HG03095 (cell line): ENCODE measurements around the gene GLT8D2.
"Not testable (repeated sequence)": the region's sequence is repeated elsewhere in the genome, so short reads cannot be mapped to it uniquely, and the experiment has no call there.

ENCODE experiments used
- ATAC-seq: cut with Tn5 transposase; IDR thresholded peaks from one replicate; pipeline ENCODE4 v1.9.1; 2021; ENCODE audit warnings: moderate library complexity; ENCODE audit not compliant: unreplicated experiment

Gene GLT8D2

DNA sequence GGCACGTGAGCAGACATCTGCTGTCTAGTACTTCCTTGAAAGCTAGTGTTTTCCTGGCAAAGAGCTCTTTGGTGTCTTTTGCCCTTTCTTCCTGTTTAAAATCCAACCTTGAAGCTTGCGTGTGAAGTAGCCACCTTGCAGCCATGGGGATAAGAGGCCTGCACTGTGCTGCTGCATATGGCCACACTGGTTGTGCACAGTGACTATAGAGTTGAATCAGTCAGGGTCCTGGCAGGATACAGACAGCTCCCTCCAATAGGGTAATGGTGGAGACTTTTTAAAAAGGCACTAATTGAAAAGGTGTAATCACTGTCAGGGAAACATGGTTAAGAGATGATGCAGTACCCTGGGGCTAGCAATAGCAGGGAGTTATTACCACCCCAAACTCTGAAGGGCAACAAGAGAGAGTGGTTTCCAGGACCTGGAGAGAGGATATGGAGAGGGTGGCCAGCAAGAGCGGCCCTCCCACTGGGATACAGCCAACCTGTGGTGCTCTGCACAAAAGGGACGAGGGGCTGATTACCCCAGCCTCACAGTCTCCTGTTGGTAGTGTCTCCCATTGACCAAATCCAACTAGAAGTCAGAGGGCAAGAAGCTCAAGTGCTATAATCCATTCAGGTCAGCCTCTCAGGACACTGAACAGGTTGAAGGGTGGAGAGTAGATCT lies 4.8 kb upstream of the GLT8D2 start:
- ATAC-seq = no peak

DNA sequence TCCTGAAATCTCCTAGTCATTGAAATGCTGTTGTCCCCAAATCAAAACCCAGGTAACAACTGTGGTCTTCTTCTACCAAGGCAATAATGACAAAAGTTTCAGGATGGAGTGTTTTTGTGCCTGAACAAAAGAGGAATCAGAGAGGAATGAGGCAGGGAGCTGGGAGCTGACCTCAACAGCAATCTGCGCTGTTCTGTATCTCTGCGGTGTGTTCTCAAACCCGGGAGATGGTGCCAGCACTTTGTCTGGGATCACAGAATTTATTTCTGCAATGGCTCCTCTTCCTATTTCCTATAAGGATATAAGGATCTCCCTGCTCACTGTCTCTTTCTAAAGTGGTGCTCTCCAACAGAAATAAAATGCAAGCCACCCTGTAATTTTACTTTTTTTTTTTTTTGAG lies 449 bp upstream of the GLT8D2 start:
- no peak for ATAC-seq

GRCh38 chr12:104049278-104049902 lies 597 bp downstream of the GLT8D2 start:
- ATAC-seq = no peak

DNA sequence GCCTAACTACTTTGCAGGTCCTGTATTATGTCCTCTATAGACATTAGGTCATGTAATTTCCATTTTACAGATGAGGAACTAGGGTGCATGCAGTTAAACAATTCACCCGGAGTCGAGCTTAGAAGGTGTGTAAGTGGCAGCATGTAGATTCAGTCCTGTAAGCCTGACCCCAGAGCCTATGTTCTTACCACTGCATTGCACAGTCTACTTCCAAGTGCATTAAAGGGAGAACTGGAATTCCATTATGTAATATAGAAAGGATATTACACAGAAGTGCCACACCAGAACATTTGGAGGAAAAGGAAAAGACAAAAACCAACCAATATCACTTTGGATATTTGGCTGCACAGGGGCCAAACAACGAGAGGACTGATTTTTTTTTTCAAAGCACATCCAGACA lies 1.2 kb downstream of the GLT8D2 start:
- ATAC-seq = no peak

- no peak for ATAC-seq
Observed at GRCh38 chr12:104048162-104048561, 1.8 kb downstream of the GLT8D2 start.

DNA sequence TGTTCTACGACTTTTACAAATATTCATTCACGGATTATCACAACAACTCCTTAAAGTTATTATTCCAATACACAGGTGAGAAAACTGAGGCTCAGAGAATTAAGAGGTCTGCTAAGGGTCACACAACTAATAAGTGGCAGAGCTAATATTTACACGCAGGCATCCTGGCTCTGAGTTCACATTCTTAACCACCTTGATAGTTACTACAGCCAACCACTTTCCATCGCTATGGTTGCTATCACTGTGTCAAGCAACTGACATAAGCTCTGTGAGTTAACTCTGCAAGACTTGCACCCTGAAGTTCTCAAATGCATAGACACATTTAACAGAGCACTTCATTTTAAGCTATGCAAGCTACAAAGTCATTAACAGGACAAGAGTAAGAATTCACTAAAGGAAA lies 3.7 kb downstream of the GLT8D2 start:
- no peak for ATAC-seq

- ATAC-seq = no peak
Observed at GRCh38 chr12:104044158-104044557, 5.8 kb downstream of the GLT8D2 start.

DNA sequence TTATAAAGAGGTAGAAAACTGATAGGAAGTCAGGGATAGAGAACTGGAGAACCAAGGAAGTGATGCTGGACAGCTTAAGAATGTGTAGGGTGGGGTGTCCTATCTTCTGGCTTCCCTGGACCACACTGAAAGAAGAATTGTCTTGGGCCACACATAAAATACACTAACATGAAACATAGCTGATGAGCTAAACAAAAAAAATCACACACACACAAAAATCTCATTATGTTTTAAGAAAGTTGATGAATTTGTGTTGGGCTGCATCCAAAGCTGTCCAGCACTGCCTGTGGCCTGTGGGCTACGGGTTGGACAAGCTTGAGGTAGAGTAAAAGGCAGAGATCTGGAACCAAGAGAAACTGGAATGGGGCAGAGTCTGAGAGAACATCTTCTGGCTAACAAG lies 7.4 kb downstream of the GLT8D2 start:
- no peak for ATAC-seq

DNA sequence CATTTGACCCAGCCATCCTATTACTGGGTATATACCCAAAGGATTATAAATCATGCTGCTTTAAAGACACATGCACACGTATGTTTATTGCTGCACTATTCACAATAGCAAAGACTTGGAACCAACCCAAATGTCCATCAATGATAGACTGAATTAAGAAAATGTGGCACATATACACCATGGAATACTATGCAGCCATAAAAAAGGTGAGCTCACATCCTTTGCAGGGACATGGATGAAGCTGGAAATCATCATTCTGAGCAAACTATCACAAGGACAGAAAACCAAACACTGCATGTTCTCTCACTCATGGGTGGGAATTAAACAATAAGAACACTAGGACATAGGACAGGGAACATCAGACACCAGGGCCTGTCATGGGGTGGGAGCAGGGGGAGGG lies 10.2 kb downstream of the GLT8D2 start:
- not testable (repeated sequence) for ATAC-seq

DNA sequence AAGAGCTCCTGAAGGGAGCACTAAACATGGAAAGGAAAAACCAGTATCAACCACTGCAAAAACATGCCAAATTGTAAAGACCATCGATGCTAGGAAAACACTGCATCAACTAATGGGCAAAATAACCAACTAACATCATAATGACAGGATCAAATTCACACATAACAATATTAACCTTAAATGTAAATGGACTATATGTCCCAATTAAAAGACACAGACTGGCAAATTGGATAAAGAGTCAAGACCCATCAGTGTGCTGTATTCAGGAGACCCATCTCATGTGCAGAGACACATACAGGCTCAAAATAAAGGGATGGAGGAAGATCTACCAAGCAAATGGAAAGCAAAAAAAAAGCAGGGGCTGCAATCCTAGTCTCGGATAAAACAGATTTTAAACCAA lies 13.8 kb downstream of the GLT8D2 start:
- not testable (repeated sequence) for ATAC-seq

GRCh38 chr12:104030596-104030995 lies 19.4 kb downstream of the GLT8D2 start:
- not testable (repeated sequence) for ATAC-seq

- no peak for ATAC-seq
Observed at GRCh38 chr12:104026841-104027599, 23.0 kb downstream of the GLT8D2 start.

DNA sequence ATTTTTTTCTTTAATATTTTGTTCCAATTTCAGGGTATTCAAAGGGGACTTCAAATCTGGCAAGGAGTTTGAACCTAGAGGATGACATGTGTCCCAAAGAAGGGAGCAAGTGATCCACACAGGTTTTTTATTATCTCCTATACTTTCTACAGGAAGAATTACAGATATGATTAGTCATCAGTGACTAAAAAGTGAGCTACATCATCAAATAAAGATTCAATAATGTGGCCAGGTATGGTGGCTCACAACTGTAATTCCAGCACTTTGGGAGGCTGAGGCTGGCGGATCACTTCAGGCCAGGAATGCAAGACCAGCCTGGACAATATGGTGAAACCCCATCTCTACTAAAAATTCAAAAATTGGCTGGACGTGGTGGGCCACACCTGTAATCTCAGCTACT lies 24.2 kb downstream of the GLT8D2 start:
- no peak for ATAC-seq

DNA sequence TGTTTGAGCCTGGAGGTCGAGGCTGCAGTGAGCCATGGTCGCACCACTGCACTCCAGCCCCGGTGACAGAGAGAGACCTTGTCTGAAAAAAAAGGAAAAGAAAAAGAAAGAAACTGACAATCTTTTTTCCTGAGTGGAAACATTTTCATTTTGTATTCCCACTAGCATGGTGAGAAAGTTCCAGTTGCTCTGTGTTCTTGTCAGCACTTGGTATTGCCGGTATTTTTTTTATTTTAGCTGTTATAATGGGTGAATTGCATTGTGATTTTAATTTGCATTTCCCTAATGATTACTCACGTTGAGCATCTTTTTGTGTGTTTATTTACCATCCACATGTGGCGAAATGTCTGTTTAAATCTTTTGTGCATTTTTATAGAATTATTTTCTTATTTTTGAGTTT lies 25.6 kb downstream of the GLT8D2 start:
- no peak for ATAC-seq

DNA sequence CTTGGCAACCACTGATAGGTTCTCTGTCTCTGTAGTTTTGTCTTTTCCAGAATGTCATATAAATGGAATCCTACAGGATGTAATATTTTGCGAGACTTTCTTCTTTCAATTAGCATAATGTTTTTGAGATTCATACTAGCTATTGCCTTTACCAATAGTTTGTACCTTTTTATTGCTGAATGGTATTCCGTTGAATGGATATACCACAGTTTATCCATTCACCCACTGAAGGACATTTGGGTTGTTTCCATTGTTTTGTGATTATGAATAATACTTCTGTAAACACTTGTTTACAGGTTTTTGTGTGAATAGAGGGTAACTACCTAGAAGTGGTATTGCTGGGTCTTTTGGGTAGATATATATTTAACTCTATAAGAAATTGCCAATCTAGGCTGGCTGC lies 26.3 kb downstream of the GLT8D2 start:
- no peak for ATAC-seq

DNA sequence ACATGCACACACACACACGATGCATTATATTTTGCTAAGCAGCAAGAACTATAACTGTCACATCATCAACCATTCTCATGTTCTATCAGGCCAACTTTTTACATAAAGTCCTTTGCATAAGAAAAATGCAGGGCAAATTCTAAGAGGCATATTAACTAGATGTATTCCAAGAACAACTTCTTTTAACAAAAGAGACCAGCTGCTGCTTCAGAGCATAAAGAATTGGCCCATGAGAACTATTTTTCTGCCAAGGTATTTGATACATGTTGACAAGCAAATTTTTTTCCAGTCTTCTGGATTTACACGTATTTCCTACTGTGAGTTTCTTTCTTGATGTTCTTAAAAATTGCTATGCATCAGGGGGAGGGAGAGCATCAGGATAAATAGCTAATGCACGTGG lies 27.2 kb downstream of the GLT8D2 start:
- no peak for ATAC-seq

- ATAC-seq = not testable (repeated sequence)
Observed at GRCh38 chr12:104021862-104022261, 28.1 kb downstream of the GLT8D2 start.

GRCh38 chr12:104012331-104012730 lies 37.7 kb downstream of the GLT8D2 start:
- no peak for ATAC-seq

- ATAC-seq = no peak
Observed at GRCh38 chr12:104011253-104011652, 38.7 kb downstream of the GLT8D2 start.

DNA sequence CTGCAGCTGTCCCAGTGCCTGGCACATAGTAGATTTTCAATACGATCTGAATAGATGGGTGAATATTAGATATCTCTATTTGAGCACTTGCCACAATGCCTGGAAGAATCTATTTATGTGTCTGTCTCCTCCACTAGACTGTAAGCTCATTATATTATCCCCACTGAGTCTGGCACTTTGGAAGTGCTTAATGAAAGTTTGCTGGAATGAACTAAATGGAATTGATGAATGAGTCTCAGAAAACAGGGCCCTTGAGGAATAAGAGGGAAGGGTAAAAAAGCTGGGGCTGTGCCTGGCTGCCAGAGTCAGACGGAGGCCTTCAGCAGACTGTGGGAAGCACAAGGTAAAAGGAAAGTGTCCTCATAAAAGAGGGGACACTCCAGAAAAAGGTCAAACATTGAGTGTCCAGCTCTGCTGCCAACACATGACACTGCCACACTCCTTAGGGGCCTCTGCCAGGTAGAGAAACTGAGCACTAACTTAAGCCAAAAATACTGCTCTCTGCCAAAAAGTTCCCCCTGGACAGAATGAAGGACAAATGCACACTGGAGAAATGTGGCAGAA lies 39.3 kb downstream of the GLT8D2 start:
- no peak for ATAC-seq

- no peak for ATAC-seq
Observed at GRCh38 chr12:104010121-104010520, 39.9 kb downstream of the GLT8D2 start.

DNA sequence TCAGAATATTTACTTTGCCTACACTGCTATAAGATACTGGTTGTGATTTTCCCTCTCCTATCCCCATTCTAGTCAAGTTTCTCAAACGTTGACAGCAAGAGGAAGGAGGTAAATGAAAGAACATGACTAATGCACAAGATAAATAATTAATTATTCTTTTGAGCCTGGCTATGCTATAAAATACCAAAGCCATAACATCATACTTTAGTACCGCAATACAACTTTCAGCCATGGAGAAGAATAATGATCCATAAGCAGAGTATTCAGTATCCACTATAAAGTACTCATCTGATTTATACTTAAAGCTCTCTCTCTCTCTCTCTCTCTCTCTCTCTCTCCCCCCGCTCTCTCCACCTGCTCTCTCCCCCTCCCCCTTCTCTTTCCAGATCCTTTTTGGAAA lies 43.1 kb downstream of the GLT8D2 start:
- no peak for ATAC-seq
